ENCODE measurements around the gene NOX3.
A peak's percentile ranks its signal among the peaks of the same experiment; 100 is the strongest.

DNA sequence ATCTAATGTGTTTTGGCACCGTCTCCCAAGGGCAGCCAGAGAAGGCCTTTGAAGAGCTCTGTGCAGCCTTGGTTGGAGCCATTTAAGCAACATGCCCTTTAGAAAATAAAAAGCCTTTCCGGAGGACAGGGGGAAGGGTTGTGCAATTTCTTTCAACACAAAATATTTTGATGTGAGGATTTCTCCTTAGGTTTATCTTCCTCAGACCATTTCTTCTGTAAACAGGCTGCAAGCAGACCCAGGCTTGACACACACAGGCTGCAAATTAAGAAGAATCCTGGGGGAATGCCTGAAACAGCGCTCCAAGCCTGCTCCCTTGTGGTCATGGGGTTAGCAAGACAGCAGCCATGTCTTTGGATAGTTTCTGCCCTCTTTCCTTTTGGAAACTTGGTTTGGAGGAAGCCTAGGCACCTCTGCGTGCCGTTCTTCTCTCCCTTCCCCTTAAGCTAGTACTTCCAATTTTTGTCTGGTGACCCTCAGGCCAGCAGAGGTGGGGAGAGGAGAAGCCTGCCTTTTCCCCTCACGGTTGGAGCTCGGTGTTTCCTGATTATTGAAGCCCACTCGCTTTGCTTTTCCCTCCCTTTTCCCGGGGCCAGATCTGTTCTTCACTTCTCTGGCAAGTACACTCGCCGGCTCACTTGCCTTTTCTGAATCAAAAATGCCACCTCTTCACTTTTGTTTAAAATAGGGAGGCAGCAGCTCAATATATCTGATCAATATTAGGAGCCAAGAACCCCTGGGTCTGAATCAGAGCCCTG is 39.6 kb upstream of the NOX3 start:
- TF ChIP-seq, protein P1, sequence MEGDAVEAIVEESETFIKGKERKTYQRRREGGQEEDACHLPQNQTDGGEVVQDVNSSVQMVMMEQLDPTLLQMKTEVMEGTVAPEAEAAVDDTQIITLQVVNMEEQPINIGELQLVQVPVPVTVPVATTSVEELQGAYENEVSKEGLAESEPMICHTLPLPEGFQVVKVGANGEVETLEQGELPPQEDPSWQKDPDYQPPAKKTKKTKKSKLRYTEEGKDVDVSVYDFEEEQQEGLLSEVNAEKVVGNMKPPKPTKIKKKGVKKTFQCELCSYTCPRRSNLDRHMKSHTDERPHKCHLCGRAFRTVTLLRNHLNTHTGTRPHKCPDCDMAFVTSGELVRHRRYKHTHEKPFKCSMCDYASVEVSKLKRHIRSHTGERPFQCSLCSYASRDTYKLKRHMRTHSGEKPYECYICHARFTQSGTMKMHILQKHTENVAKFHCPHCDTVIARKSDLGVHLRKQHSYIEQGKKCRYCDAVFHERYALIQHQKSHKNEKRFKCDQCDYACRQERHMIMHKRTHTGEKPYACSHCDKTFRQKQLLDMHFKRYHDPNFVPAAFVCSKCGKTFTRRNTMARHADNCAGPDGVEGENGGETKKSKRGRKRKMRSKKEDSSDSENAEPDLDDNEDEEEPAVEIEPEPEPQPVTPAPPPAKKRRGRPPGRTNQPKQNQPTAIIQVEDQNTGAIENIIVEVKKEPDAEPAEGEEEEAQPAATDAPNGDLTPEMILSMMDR (IDR thresholded peaks at IDR 0.05; ENCODE audit: low read depth, low read length), result peak; percentile 33; the same call in 1 of the 2 replicates
- TF ChIP-seq EZH2phosphoT487 (IDR thresholded peaks at IDR 0.05; ENCODE audit: low read depth), result no peak
